ENCODE measurements around the gene JPT1.
"Not testable (repeated sequence)": the region's sequence is repeated elsewhere in the genome, so short reads cannot be mapped to it uniquely, and the experiment has no call there.

Gene JPT1

GRCh38 chr17:75131278-75132017 is 22.9 kb downstream of the JPT1 start, which contains the start of gene NT5C:
Gene NT5C (minus strand): TSS chr17:75131742. CDS start chr17:75131707, 35 bp downstream.
- peak within 1 kb of the TSS; percentile 85 for H3K27ac ChIP-seq
- no peak for DNase-seq (ENCODE audit: low read depth, low spot score)

- H3K27ac ChIP-seq: peak overlapping the region; percentile 85
- no peak for DNase-seq (ENCODE audit: low read depth, low spot score)
These were observed 23.6 kb downstream of the JPT1 start for GRCh38 chr17:75130632-75131277.

- DNase-seq (ENCODE audit: low read depth, low spot score): no peak
These were observed 24.2 kb downstream of the JPT1 start for GRCh38 chr17:75130059-75130631.

GRCh38 chr17:75129576-75129975 is 24.7 kb downstream of the JPT1 start:
- no peak overlapping the region for H3K27ac ChIP-seq
- DNase-seq (ENCODE audit: low read depth, low spot score): no peak

More at GRCh38 chr17:75130059-75130631, 24.2 kb downstream of the JPT1 start:
- peak overlapping the region; percentile 85 for H3K27ac ChIP-seq

GRCh38 chr17:75128694-75129505 is 25.4 kb downstream of the JPT1 start:
- peak overlapping the region; percentile 62 for H3K27ac ChIP-seq
- no peak for DNase-seq (ENCODE audit: low read depth, low spot score)

- DNase-seq (ENCODE audit: low read depth, low spot score): not testable (repeated sequence)
- peak overlapping the region; percentile 62 for H3K27ac ChIP-seq
These were observed 26.4 kb downstream of the JPT1 start for GRCh38 chr17:75127936-75128335.

- H3K27ac ChIP-seq: peak overlapping the region; percentile 62
- DNase-seq (ENCODE audit: low read depth, low spot score): no peak
These were observed 27.4 kb downstream of the JPT1 start for GRCh38 chr17:75126954-75127353.

GRCh38 chr17:75125984-75126383 is 28.3 kb downstream of the JPT1 start:
- DNase-seq (ENCODE audit: low read depth, low spot score): no peak
- H3K27ac ChIP-seq: no peak overlapping the region

GRCh38 chr17:75124819-75125162 is 29.5 kb downstream of the JPT1 start:
- H3K27ac ChIP-seq: peak overlapping the region; percentile 95
- no peak for DNase-seq (ENCODE audit: low read depth, low spot score)

GRCh38 chr17:75124041-75124818 is 30.1 kb downstream of the JPT1 start:
- DNase-seq (ENCODE audit: low read depth, low spot score): peak; percentile 89
- H3K27ac ChIP-seq: peak overlapping the region; percentile 95

- H3K27ac ChIP-seq: no peak overlapping the region
- DNase-seq (ENCODE audit: low read depth, low spot score): no peak
These were observed 36.0 kb downstream of the JPT1 start for GRCh38 chr17:75118307-75118706.

- H3K27ac ChIP-seq: no peak overlapping the region
- no peak for DNase-seq (ENCODE audit: low read depth, low spot score)
These were observed 37.6 kb downstream of the JPT1 start for GRCh38 chr17:75116737-75117136.

GRCh38 chr17:75115555-75115954 is 38.8 kb downstream of the JPT1 start:
- H3K27ac ChIP-seq: no peak overlapping the region
- no peak for DNase-seq (ENCODE audit: low read depth, low spot score)

GRCh38 chr17:75114552-75115314 is 39.6 kb downstream of the JPT1 start:
- peak overlapping the region; percentile 33 for H3K27ac ChIP-seq
- no peak for DNase-seq (ENCODE audit: low read depth, low spot score)

- DNase-seq (ENCODE audit: low read depth, low spot score): no peak
- peak overlapping the region; percentile 33 for H3K27ac ChIP-seq
These were observed 40.3 kb downstream of the JPT1 start for GRCh38 chr17:75113798-75114551.

- no peak overlapping the region for H3K27ac ChIP-seq
- DNase-seq (ENCODE audit: low read depth, low spot score): no peak
These were observed 42.5 kb downstream of the JPT1 start for GRCh38 chr17:75111777-75112335.

- peak overlapping the region; percentile 25 for H3K27ac ChIP-seq
- DNase-seq (ENCODE audit: low read depth, low spot score): no peak
These were observed 43.9 kb downstream of the JPT1 start for GRCh38 chr17:75110234-75110937.

Data from epithelial cell of prostate (primary cell).